Activated CD4-positive, CD25-positive, alpha-beta regulatory T cell (primary cell): ENCODE data around the gene ZNHIT3.
"Not testable (repeated sequence)": the region's sequence is repeated elsewhere in the genome, so short reads cannot be mapped to it uniquely, and the experiment has no call there.

ENCODE experiments used
- DNase-seq, 4 experiments: peaks; one replicate each; lab custom pipeline; 2025; lab: John Stamatoyannopoulos, UW

The ZNHIT3 gene

GRCh38 chr17:36486204-36487194 lies at the start of gene ZNHIT3:
ZNHIT3 (plus strand) TSS chr17:36486681; CDS start chr17:36486700, 19 bp downstream.
- peak; percentile 63 to 86 (median 78) for DNase-seq

GRCh38 chr17:36441792-36442191 lies 44.7 kb upstream of the ZNHIT3 start:
- not testable (repeated sequence) for DNase-seq

GRCh38 chr17:36443777-36444176 lies 42.7 kb upstream of the ZNHIT3 start:
- DNase-seq, result no peak

DNA sequence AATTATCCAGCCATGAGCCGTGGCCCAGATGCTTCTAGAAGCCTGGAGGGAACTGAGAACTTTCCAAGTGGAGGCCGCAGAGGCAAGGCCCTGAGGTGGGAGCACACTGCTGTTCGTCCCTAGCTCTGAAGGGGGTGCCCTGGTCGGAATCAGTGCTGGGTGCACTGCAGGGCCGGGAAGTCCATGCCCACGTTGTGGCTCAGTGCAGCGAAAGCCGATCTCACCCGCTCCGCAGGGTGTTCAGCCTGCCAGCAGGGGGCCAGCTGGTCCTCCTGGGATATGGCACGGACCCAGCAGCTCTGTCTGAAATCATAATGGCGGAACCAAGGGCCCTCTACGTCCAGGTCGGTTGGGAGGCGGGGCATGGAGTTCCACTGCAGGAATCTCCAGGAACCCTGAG lies 36.5 kb upstream of the ZNHIT3 start:
- DNase-seq, result not testable (repeated sequence)

DNA sequence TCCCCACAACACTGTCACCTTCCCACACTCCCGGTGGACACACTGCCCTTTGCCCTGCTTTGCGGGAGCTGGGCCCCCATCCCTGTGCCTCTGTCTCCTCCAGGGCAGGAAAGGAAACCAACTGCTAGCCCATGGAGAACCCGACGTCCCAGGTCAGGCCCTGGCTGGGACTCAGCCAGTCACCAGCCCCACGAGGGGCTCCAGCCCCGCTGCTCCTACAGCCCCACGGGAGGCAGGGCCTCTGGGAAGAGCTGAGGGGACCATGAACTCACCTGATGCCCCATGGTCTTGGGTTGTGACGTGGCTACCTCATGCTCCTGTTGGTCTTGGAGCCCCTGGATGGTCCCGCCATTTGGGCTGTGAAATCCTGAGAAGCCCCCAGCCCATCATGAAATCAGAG lies 33.6 kb upstream of the ZNHIT3 start:
- DNase-seq, result not testable (repeated sequence)

DNA sequence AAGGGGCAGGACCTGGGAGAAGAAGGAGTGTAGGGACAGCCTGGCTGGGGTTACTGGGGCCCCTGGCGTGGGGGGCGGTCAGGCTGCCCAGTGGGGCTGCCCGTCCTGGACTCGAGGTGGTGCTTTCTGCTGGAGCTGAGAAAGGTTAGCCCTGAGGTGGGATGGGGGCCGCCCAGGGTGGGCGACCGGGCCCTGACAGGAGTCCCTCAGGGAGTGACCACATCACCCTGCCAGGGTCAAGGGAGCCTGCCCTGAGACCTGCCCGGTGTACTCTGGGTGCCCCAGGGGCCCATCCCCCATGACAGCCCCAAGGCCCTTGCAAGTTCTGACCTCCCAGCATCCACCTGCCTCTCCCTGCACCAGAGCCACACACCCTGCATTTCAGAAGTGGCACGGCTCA lies 28.8 kb upstream of the ZNHIT3 start:
- DNase-seq, result not testable (repeated sequence)

DNA sequence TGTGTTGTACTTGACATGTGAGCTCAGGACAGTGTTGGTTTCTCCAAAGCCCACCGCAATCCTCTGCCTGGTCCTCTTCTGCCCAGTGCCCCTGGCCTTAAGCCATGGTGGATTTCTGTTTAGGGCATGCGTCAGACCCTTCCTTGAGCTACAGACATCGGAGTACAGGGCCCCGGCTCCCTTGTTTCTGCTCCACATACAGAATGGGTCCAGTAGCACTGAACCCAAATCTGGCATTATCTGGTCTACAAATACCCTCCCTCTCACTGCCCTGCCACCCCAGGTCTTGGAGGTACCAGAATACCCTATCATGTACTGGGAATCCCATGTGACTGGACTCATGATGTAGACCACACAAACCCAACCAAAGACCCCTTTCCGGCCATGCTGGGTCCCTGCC lies 27.4 kb upstream of the ZNHIT3 start:
- no peak for DNase-seq

DNA sequence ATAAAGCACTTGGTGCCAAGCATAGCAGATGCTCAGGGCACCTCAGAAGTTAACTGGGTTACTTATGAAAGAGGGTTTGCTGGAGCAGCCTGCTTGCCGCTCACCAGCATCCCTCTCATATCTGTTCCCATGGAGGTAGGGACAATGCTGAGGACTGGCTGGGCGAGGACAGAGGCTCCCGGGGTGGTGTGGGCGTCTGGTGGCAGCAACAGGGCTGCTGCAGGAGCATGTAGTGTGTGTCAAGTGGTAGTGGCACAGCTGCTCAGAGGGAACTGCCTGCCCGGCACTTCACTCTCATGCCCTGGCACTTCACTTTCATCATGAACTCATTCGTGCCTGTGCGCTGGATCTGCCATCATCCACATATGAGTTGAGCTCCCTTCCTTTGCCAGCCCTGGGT lies 26.9 kb upstream of the ZNHIT3 start:
- DNase-seq, result no peak

GRCh38 chr17:36460265-36460937 lies 26.1 kb upstream of the ZNHIT3 start:
- no peak for DNase-seq

DNA sequence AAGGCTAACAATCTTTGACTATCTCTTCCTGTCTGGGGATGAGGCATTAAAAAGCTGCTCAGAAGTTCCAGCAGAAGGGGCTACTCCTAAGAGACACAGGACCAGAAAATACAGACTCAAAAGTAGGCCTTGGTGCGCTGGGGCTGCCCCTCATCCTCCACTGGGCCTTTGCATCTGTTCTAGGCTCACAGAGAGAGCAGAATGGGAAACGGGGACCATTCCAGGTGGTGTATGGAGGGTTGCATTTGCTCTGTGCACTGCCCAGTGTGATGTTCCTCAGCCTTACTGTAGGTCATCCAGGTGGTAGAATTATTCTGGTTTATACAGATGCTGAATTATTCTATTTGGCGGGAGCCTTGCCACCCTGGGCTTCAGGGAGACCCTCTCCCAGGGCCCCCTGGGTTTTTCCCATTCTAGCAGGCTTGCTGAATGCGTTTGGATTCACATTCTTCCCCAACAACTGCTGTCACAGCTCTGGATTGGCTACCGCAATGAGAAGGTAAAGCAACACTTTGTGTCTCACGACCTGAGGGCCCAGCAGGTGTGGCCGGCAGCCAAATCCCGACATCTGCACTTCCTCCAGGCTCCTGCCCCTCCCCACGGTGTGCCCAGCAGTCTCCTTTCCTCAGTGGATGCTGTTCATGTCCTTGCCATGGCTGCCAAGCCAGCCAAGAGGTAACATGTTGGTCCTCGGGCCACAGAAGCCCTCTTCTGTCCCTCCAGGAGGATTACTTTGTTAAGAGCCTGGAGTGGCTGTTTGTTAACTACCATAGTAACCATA lies 25.0 kb upstream of the ZNHIT3 start:
- no peak for DNase-seq

- DNase-seq, result peak in 2 of 4 experiments; percentile 7 to 16
Observed at GRCh38 chr17:36463916-36464764, 22.3 kb upstream of the ZNHIT3 start.

DNA sequence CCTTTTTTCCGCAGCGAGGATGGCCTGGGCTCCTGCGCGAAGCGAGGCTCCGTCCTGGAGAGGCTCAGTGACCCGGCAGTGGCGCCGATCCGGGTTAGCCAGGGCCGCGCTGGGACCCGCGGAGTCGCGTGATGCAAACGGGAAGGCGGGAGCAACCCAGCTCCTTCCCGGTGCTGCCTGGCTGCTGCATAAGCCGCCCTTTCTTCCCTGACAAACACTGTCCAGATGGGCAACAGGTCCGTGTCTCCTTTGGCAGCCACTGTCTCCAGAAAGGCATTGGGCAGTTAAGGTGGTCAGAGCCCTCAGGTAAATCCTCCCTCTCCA lies 21.8 kb upstream of the ZNHIT3 start:
- DNase-seq, result no peak

GRCh38 chr17:36468903-36469635 lies 17.4 kb upstream of the ZNHIT3 start:
- no peak for DNase-seq

- DNase-seq, result no peak
Observed at GRCh38 chr17:36469733-36470132, 16.7 kb upstream of the ZNHIT3 start.

- DNase-seq, result no peak
Observed at GRCh38 chr17:36470499-36470898, 16.0 kb upstream of the ZNHIT3 start.

DNA sequence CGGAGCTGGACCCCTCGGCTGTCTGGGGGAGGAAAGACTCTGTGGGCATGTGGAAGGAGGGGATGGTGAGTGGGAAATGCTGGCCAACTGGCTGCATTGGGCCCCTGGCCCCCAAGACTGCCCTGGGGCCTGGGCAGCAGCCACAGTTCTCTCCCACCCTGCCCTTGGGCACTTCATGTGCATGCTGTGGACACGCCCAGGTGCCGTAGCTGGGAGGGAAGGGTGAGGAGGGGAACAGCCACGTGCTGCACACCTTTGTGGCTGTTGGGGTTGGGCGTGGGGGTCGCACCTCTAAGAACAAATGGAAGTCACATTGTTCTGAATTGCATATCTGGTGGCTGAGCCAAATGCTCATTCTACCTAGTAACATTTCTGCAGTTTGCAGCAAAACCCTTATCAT lies 11.9 kb upstream of the ZNHIT3 start:
- no peak for DNase-seq

DNA sequence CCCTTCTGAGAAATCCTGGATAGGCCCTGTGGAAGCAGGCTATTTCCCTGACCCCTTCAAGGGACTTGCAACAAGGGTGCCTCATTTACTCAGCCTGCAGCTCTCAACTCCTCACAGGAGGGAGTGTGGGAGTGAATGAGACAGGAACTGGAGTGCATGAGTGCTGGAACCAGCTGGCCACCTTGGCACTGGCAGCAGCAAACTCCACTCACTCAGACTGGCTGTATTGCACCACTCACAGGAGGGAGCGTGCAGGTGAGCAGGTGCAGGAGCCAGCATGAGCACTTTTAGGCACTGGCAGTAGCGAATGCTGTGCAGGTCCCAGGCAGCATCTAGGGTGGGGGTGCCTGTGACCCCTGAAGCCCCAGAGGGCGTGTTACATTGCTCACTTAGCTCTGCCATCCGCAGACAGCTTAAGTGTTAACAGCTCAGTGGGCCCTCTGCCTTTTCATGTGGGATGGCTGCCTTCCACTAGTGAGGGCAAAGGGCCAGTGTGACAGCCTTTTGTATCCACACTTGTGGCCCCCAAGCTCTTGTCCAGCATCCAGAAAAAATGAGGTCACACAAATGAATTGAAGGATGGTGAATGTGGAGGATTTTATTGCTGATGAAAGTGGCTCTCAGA lies 11.0 kb upstream of the ZNHIT3 start:
- DNase-seq, result no peak

DNA sequence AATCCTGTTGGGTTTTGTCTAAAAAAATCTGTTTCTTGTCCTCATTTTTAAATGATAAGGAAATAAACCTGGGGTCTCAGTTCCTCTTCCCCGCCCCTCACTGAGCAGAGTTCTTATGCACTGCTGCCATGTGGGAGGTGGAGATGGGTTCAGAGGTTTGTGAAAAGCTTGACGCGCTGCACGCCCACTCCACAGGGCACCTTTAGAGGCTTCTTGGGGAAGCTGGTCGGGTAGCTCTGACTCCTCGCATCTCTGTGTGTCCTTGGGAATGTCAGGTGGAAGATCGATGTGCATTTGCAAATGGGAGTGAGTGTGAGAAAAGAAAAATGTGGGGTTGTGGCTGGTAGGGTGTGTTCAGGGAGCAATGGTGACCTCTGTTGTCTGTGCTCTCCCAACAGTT lies 4.7 kb upstream of the ZNHIT3 start:
- no peak for DNase-seq

- DNase-seq, result peak; percentile 61 to 68 (median 66)
Observed at GRCh38 chr17:36482611-36483504, 3.6 kb upstream of the ZNHIT3 start.
